SK-N-SH (cell line): Measurements from ENCODE around the gene ZNF513. TPM values are rescaled to one million over a fixed set of nuclear protein-coding genes. Genes with fewer than 3 reads are reported as not detected.

Source experiments
- CTCF ChIA-PET: fragments of 300-600, 350-600 bp; formaldehyde crosslinking; extraction: SDS; loops from one replicate; lab custom pipeline; 2021; lab: Yijun Ruan, JAX
- POLR2A ChIA-PET: fragments of 350-600 bp; sonication (Branson Sonifier 250); formaldehyde crosslinking; extraction: SDS; loops from one replicate; lab custom pipeline; 2020; ENCODE audit warnings: antibody characterized with exemption, inconsistent platforms; lab: Yijun Ruan, JAX
- DNase-seq: peaks from one replicate; pipeline ENCODE4 v3.0.0; 2012
- H2AFZ ChIP-seq: fragments of 200-600 bp; sonication (generic); 2 replicates; pipeline ENCODE4 v1.8.1; 2016; ENCODE audit warnings: antibody characterized with exemption, mild to moderate bottlenecking, low read depth
- H3F3A ChIP-seq: fragments of 200-600 bp; sonication (generic); replicated peaks from 2 replicates; pipeline ENCODE3; 2016; ENCODE audit warnings: antibody characterized with exemption, mild to moderate bottlenecking; ENCODE audit not compliant: insufficient read depth
- H3K27ac ChIP-seq, 2 experiments: fragments of 200-500 bp in 1 of 2; fragments of 200-600 bp in 1 of 2; sonication (Bioruptor generic) in 1 of 2; sonication (generic), shearing (Covaris generic) in 1 of 2; 2 replicates each; pipeline versions ENCODE4 v1.5.1 to v1.6.1; 2014 to 2016; ENCODE audit warnings: low read depth in 2 of 2, inconsistent platforms in 1 of 2, low read length in 1 of 2, mild to moderate bottlenecking in 1 of 2, mixed read lengths in 1 of 2
- H3K27me3 ChIP-seq: fragments of 200-600 bp; sonication (generic), shearing (Covaris generic); 2 replicates; pipeline ENCODE4 v1.6.1; 2016; ENCODE audit warnings: mixed run types; ENCODE audit not compliant: insufficient read depth
- H3K36me3 ChIP-seq, 2 experiments: fragments of 200-500 bp in 1 of 2; fragments of 200-600 bp in 1 of 2; sonication (Bioruptor generic) in 1 of 2; sonication (generic) in 1 of 2; replicated peaks in 1 of 2; 2 replicates each; pipeline versions ENCODE3 to v1.5.1; 2014 to 2016; ENCODE audit warnings: low read length in 1 of 2, mild to moderate bottlenecking in 1 of 2; ENCODE audit not compliant: insufficient read depth in 2 of 2, control insufficient read depth in 1 of 2
- H3K4me1 ChIP-seq, 2 experiments: fragments of 200-500 bp in 1 of 2; fragments of 200-600 bp in 1 of 2; sonication (Bioruptor generic) in 1 of 2; sonication (generic), shearing (Covaris generic) in 1 of 2; 2 replicates each; pipeline versions ENCODE4 v1.5.1 to v1.6.1; 2014 to 2016; ENCODE audit warnings: low read depth in 1 of 2, low read length in 1 of 2, mixed run types in 1 of 2; ENCODE audit not compliant: insufficient read depth in 2 of 2, control insufficient read depth in 1 of 2
- H3K4me2 ChIP-seq: fragments of 200-600 bp; sonication (generic), shearing (Covaris generic); 2 replicates; pipeline ENCODE4 v1.6.1; 2017; ENCODE audit warnings: mixed run types
- H3K4me3 ChIP-seq, 2 experiments: fragments of 200-500 bp in 1 of 2; fragments of 200-600 bp in 1 of 2; sonication (Bioruptor generic) in 1 of 2; sonication (generic), shearing (Covaris generic) in 1 of 2; 2 replicates each; pipeline versions ENCODE4 v1.5.1 to v1.8.1; 2014 to 2016; ENCODE audit warnings: low read depth in 2 of 2, inconsistent platforms in 1 of 2, low read length in 1 of 2, mild to moderate bottlenecking in 1 of 2, mixed read lengths in 1 of 2, moderate library complexity in 1 of 2
- H3K79me2 ChIP-seq: fragments of 200-600 bp; sonication (generic); 2 replicates; pipeline ENCODE4 v1.8.1; 2017; ENCODE audit warnings: mild to moderate bottlenecking; ENCODE audit not compliant: insufficient read depth
- H3K9ac ChIP-seq: fragments of 200-600 bp; sonication (generic); 2 replicates; pipeline ENCODE4 v1.6.1; 2017; ENCODE audit warnings: mixed run types
- H3K9me2 ChIP-seq: fragments of 200-600 bp; sonication (generic); 2 replicates; pipeline ENCODE4 v1.6.1; 2017; ENCODE audit warnings: mixed run types
- H3K9me3 ChIP-seq: fragments of 200-600 bp; sonication (generic); 2 replicates; pipeline ENCODE4 v1.6.1; 2017; ENCODE audit warnings: mixed run types, mild to moderate bottlenecking, moderate library complexity
- H4K20me1 ChIP-seq: fragments of 200-600 bp; sonication (generic); 2 replicates; pipeline ENCODE4 v1.6.1; 2017; ENCODE audit warnings: mild to moderate bottlenecking, mixed run types; ENCODE audit not compliant: insufficient read depth
- CHD2 ChIP-seq: fragments of 150-350 bp; IDR thresholded peaks from 2 replicates; pipeline ENCODE4 v1.6.1; 2018; ENCODE audit warnings: low read length; ENCODE audit not compliant: partially characterized antibody
- ELF1 ChIP-seq: IDR thresholded peaks from 2 replicates; pipeline ENCODE4 v1.4.0; 2012
- EP300 ChIP-seq, 2 experiments: IDR thresholded peaks; 2 replicates each; pipeline versions ENCODE4 v1.4.0 to v1.6.1; 2012; ENCODE audit warnings: borderline replicate concordance in 1 of 2, low read depth in 1 of 2, low read length in 1 of 2
- FOSL2 ChIP-seq: IDR thresholded peaks from 2 replicates; pipeline ENCODE4 v1.4.0; 2012; ENCODE audit warnings: low read depth, mild to moderate bottlenecking, moderate library complexity, borderline replicate concordance
- FOXJ3 ChIP-seq: sonication (generic); formaldehyde crosslinking; IDR thresholded peaks from 2 replicates; pipeline ENCODE4 v1.5.1; 2020; ENCODE audit warnings: mild to moderate bottlenecking, missing genetic modification reagents
- FOXM1 ChIP-seq: IDR thresholded peaks from 2 replicates; pipeline ENCODE4 v1.4.0; 2012; ENCODE audit warnings: low read depth, mild to moderate bottlenecking
- GABPA ChIP-seq: IDR thresholded peaks from 2 replicates; pipeline ENCODE4 v1.4.0; 2012; ENCODE audit warnings: low read depth, mild to moderate bottlenecking
- MEF2A ChIP-seq: IDR thresholded peaks from 2 replicates; pipeline ENCODE4 v1.4.0; 2012; ENCODE audit warnings: low read depth, borderline replicate concordance
- NFIC ChIP-seq: IDR thresholded peaks from 2 replicates; pipeline ENCODE4 v1.4.0; 2012; ENCODE audit warnings: borderline replicate concordance
- NRF1 ChIP-seq: IDR thresholded peaks from 2 replicates; pipeline ENCODE4 v1.6.1; 2012; ENCODE audit warnings: low read depth, mild to moderate bottlenecking, low read length
- POLR2AphosphoS5 ChIP-seq: IDR thresholded peaks from 2 replicates; pipeline ENCODE4 v1.6.1; 2012; ENCODE audit warnings: low read depth, low read length
- RAD21 ChIP-seq: IDR thresholded peaks from 2 replicates; pipeline ENCODE4 v1.6.1; 2012; ENCODE audit warnings: mild to moderate bottlenecking, low read length
- RCOR1 ChIP-seq: fragments of 150-350 bp; IDR thresholded peaks from 2 replicates; pipeline ENCODE4 v1.6.1; 2017; ENCODE audit warnings: antibody characterized with exemption, low read length
- RFX5 ChIP-seq: IDR thresholded peaks from 2 replicates; pipeline ENCODE4 v1.6.1; 2012; ENCODE audit warnings: mild to moderate bottlenecking, improper control_type of control experiment, low read length
- SIN3A ChIP-seq: IDR thresholded peaks from 2 replicates; pipeline ENCODE4 v1.6.1; 2012; ENCODE audit warnings: low read depth, mild to moderate bottlenecking, low read length, moderate library complexity, borderline replicate concordance
- TAF1 ChIP-seq: IDR thresholded peaks from 2 replicates; pipeline ENCODE4 v1.6.1; 2012; ENCODE audit warnings: low read depth, mild to moderate bottlenecking, low read length, moderate library complexity, borderline replicate concordance
- YY1 ChIP-seq: IDR thresholded peaks from 2 replicates; pipeline ENCODE4 v1.4.0; 2012; ENCODE audit warnings: low read depth, mild to moderate bottlenecking
- WGBS: methylation state at CpG from one replicate; pipeline ENCODE4 v1.1.6; 2017; ENCODE audit warnings: low lambda C conversion rate; 5-methylcytosine and 5-hydroxymethylcytosine counted together
- polyA plus RNA-seq, 3 experiments: library from polyadenylated mRNA; depleted of rRNA; stranded (reverse); fragments of >200 nt; gene quantifications; 2 replicates each; pipeline ENCODE4 v1.2.3, GENCODE V29; 2012
- TF ChIP-seq, protein P1 (sequence below): fragments of 200-600 bp; sonication (generic); IDR thresholded peaks from 2 replicates; pipeline ENCODE4 v1.6.1; 2017; ENCODE audit warnings: antibody characterized with exemption, mild to moderate bottlenecking, moderate library complexity
- TF ChIP-seq, protein P2 (sequence below): IDR thresholded peaks from 2 replicates; pipeline ENCODE4; 2012
- TF ChIP-seq, protein P3 (sequence below): fragments of 150-350 bp; IDR thresholded peaks from 2 replicates; pipeline ENCODE4 v1.6.1; 2016; ENCODE audit warnings: mild to moderate bottlenecking, low read depth, low read length
- TF ChIP-seq, protein P4 (sequence below): IDR thresholded peaks from 2 replicates; pipeline ENCODE4 v1.4.0; 2012; ENCODE audit warnings: low read depth, borderline replicate concordance

Gene ZNF513
- polyA plus RNA-seq, 1 of the 3 experiments (the other 2 are of a cell fraction), result 53.8 TPM

DNA sequence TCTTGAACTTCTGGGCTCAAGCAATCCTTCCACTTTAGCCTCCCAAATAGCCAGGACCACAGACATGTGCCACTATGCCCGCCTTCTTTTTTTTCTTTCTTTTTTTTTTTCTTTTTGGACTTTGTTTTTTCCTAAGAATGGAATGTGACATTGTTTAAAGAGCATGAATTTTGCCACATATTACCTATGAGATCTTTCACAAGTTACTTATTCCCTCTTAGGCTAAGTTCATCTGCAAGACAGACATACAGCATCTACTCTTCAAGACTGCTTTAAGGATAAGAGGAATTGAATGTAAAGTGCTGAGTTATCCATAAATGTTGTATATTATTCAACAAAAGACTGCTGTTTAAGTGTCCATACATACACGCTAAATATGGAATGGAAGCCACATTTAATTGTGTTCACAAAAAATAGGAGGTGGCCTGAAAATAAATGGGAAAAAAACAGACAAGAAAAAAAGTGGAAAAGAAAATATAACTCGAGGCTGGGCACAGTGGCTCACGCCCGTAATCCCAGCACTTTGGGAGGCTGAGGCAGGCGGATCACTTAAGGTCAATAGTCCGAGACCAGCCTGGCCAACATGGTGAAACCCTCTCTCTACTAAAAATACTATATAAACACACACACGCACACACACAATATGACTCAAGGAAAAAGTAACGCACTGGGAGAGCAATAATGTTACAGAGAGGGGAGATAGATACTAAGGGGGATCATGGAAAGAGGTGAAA is 32.1 kb upstream of the ZNF513 start:
- H3K9me2 ChIP-seq, result no peaks in the 10 kb centered on the region
- no peak overlapping the region for H3K4me3 ChIP-seq
- no peak overlapping the region for H2AFZ ChIP-seq
- POLR2A ChIA-PET, result no interaction called here
- no peaks in the 10 kb centered on the region for H3K9me3 ChIP-seq
- H3K4me1 ChIP-seq, result peaks cover 0 to 6% of the 10 kb centered on the region in 2 experiments; a peak in 2 of 4 replicates
- H3K27ac ChIP-seq, result no peak overlapping the region
- peaks cover 13% of the 10 kb centered on the region for H4K20me1 ChIP-seq
- H3K79me2 ChIP-seq, result peaks cover 18% of the 10 kb centered on the region
- H3K36me3 ChIP-seq, result no peaks in the 10 kb centered on the region
- no peak for TF ChIP-seq FOSL2
- TF ChIP-seq EP300 (IDR thresholded peaks at IDR 0.05; ENCODE audit: borderline replicate concordance in 1 of 2, low read depth in 1 of 2, low read length in 1 of 2), result no peak
- TF ChIP-seq TAF1, result no peak
- no peak for TF ChIP-seq FOXJ3 (CRISPR knock-in tag)
- TF ChIP-seq NRF1, result no peak
- TF ChIP-seq SIN3A, result no peak
- TF ChIP-seq, protein P1, sequence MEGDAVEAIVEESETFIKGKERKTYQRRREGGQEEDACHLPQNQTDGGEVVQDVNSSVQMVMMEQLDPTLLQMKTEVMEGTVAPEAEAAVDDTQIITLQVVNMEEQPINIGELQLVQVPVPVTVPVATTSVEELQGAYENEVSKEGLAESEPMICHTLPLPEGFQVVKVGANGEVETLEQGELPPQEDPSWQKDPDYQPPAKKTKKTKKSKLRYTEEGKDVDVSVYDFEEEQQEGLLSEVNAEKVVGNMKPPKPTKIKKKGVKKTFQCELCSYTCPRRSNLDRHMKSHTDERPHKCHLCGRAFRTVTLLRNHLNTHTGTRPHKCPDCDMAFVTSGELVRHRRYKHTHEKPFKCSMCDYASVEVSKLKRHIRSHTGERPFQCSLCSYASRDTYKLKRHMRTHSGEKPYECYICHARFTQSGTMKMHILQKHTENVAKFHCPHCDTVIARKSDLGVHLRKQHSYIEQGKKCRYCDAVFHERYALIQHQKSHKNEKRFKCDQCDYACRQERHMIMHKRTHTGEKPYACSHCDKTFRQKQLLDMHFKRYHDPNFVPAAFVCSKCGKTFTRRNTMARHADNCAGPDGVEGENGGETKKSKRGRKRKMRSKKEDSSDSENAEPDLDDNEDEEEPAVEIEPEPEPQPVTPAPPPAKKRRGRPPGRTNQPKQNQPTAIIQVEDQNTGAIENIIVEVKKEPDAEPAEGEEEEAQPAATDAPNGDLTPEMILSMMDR, result no peak
- TF ChIP-seq, protein P2, sequence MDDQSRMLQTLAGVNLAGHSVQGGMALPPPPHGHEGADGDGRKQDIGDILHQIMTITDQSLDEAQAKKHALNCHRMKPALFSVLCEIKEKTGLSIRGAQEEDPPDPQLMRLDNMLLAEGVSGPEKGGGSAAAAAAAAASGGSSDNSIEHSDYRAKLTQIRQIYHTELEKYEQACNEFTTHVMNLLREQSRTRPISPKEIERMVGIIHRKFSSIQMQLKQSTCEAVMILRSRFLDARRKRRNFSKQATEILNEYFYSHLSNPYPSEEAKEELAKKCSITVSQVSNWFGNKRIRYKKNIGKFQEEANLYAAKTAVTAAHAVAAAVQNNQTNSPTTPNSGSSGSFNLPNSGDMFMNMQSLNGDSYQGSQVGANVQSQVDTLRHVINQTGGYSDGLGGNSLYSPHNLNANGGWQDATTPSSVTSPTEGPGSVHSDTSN, result no peak
- no peak for TF ChIP-seq RAD21
- no peak for TF ChIP-seq POLR2AphosphoS5
- no peak for TF ChIP-seq FOXM1
- no peak for TF ChIP-seq RCOR1
- H3K9ac ChIP-seq, result no peak overlapping the region
- 77% methylated on average over 9 of the region's 9 CpGs for WGBS
- no peak overlapping the region for H3K4me2 ChIP-seq
- peaks cover 15% of the 10 kb centered on the region for H3F3A ChIP-seq
- CTCF ChIA-PET, result no interaction called here
- DNase-seq, result no peak
- H3K27me3 ChIP-seq, result no peaks in the 10 kb centered on the region

DNA sequence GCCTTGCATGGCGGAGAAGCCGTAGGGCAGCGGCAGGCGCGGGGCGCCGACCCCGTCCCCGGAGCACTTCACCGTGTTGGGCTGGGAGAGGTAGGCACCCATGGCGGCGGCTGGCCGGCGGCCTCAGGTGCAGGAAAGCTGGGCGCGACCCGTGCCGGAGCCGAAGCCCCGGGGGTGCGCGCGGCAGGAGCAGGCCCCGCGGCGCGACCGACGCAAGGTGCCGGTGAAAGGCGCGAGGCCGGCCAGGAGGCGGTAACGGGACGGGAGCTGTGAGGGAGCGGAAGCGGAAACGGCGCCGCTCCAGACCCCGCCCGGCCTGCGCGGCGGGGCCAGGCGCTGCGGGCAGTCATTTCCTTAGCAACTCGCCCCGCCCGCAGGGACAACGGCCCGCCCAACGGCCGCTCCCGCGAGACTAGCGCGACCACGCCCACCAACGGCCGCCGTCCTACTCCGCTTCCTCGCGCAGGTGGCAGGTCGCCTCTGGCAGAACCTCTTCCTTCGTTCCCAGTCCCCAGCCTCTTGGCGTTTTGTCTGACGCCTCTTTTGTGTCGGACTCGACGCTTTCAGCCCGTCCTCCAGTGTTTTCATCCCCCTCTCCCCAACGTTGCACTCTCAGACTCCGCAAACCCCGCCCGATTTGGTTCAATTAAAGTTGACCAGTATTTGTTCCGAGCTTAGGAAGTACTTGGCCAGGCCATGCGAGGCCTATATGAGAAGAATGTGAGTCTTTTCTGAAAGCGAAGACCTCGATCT is 29.0 kb upstream of the ZNF513 start, which contains the start of gene PPM1G:
TSS of gene PPM1G (minus strand) at position 271 of the 753 bp plus-strand sequence. CDS start at position 102, 169 bp downstream.
- peak within 1 kb of the TSS; percentile 78 to 98 for H3K4me3 ChIP-seq
- ChIA-PET CTCF (interaction anchor here (0.6 to 5.3 kb wide), 26 partner anchors 9 to 1593 kb away, joined by 3 to 94 read pairs (median 4); partner anchors contain the start of genes NRBP1, SLC4A1AP, SNX17 and SUPT7L), POLR2A (interaction anchor here (0.6 to 2.5 kb wide), 22 partner anchors 9 to 274 kb away, joined by 3 to 66 read pairs (median 4); partner anchors contain the start of genes CCDC121, FNDC4, GPN1 and GTF3C2)
- H2AFZ ChIP-seq, result peak within 1 kb of the TSS; percentile 95
- peaks cover 15% of the 10 kb centered on the region for H3F3A ChIP-seq
- H3K9me3 ChIP-seq, result no peaks in the 10 kb centered on the region
- no peaks in the 10 kb centered on the region for H3K27me3 ChIP-seq
- H3K36me3 ChIP-seq, result peaks cover 0 to 4% of the 10 kb centered on the region in 2 experiments
- WGBS, result 2% methylated on average over 16 of the region's 82 CpGs
- H3K27ac ChIP-seq, result peak within 1 kb of the TSS; percentile 82 to 90
- H3K9me2 ChIP-seq, result no peaks in the 10 kb centered on the region
- peaks cover 38% of the 10 kb centered on the region for H4K20me1 ChIP-seq
- H3K9ac ChIP-seq, result peak within 1 kb of the TSS; percentile 94
- H3K4me2 ChIP-seq, result peak within 1 kb of the TSS; percentile 80
- peak; percentile 99 for DNase-seq
- H3K79me2 ChIP-seq, result peaks cover 49% of the 10 kb centered on the region
- peaks cover 0 to 6% of the 10 kb centered on the region in 2 experiments; a peak in 2 of 4 replicates for H3K4me1 ChIP-seq
- TF ChIP-seq, protein P3, sequence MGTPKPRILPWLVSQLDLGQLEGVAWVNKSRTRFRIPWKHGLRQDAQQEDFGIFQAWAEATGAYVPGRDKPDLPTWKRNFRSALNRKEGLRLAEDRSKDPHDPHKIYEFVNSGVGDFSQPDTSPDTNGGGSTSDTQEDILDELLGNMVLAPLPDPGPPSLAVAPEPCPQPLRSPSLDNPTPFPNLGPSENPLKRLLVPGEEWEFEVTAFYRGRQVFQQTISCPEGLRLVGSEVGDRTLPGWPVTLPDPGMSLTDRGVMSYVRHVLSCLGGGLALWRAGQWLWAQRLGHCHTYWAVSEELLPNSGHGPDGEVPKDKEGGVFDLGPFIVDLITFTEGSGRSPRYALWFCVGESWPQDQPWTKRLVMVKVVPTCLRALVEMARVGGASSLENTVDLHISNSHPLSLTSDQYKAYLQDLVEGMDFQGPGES, result no peak
- peak; percentile 98 for TF ChIP-seq TAF1
- no peak for TF ChIP-seq MEF2A
- TF ChIP-seq RFX5, result peak; percentile 57; the same call in 1 of the 2 replicates
- no peak; the same call in 1 of the 2 replicates for TF ChIP-seq YY1
- TF ChIP-seq GABPA, result peak; percentile 90
- peak; percentile 77; the same call in 1 of the 2 replicates for TF ChIP-seq ELF1
- TF ChIP-seq CHD2, result peak; percentile 99
- TF ChIP-seq POLR2AphosphoS5, result peak; percentile 99
- TF ChIP-seq, protein P4, sequence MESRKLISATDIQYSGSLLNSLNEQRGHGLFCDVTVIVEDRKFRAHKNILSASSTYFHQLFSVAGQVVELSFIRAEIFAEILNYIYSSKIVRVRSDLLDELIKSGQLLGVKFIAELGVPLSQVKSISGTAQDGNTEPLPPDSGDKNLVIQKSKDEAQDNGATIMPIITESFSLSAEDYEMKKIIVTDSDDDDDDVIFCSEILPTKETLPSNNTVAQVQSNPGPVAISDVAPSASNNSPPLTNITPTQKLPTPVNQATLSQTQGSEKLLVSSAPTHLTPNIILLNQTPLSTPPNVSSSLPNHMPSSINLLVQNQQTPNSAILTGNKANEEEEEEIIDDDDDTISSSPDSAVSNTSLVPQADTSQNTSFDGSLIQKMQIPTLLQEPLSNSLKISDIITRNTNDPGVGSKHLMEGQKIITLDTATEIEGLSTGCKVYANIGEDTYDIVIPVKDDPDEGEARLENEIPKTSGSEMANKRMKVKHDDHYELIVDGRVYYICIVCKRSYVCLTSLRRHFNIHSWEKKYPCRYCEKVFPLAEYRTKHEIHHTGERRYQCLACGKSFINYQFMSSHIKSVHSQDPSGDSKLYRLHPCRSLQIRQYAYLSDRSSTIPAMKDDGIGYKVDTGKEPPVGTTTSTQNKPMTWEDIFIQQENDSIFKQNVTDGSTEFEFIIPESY, result peak; percentile 97
- TF ChIP-seq NFIC, result no peak
